Kidney (tissue), 14 donors: Measurements from ENCODE around the gene SPG7. TPM values are rescaled to one million over a fixed set of nuclear protein-coding genes. Genes with fewer than 3 reads are reported as not detected.
"Not testable (repeated sequence)": the region's sequence is repeated elsewhere in the genome, so short reads cannot be mapped to it uniquely, and the experiment has no call there.

ENCODE experiments used
- DNase-seq, 5 donors: peaks; one replicate each; pipeline ENCODE4 v3.0.0-alpha.2; 2013 to 2020
- FAIRE-seq: peaks from 2 replicates; lab custom pipeline; 2012; peaks lifted over from hg19 to GRCh38; lab: Jason Lieb, UNC
- H3K27ac ChIP-seq, 2 donors: one replicate each; pipeline ENCODE4 v1.7.0; 2013; ENCODE audit warnings: low read depth in 2 of 2, low read length in 2 of 2, inconsistent platforms in 1 of 2
- H3K27me3 ChIP-seq: one replicate; pipeline ENCODE4 v1.7.1; 2013; ENCODE audit warnings: low read length, inconsistent platforms; ENCODE audit not compliant: control insufficient read depth, insufficient read depth
- H3K36me3 ChIP-seq, 3 donors: one replicate each; pipeline versions ENCODE4 v1.7.0 to v1.7.1; 2013; ENCODE audit warnings: low read length in 3 of 3, control low read depth in 1 of 3, inconsistent platforms in 1 of 3; ENCODE audit not compliant: insufficient read depth in 3 of 3, control insufficient read depth in 2 of 3
- H3K4me1 ChIP-seq, 3 donors: one replicate each; pipeline versions ENCODE4 v1.7.0 to v1.7.1; 2013; ENCODE audit warnings: low read length in 3 of 3, inconsistent platforms in 1 of 3, low read depth in 1 of 3; ENCODE audit not compliant: control insufficient read depth in 2 of 3, insufficient read depth in 2 of 3
- H3K4me3 ChIP-seq, 3 donors: one replicate each; pipeline versions ENCODE4 v1.7.0 to v1.8.1; 2013; ENCODE audit warnings: low read length in 3 of 3, control low read depth in 1 of 3, inconsistent platforms in 1 of 3
- H3K9ac ChIP-seq, 3 donors: one replicate each; pipeline versions ENCODE4 v1.7.0 to v1.7.1; 2013; ENCODE audit warnings: low read length in 3 of 3, control low read depth in 1 of 3, inconsistent platforms in 1 of 3
- H3K9me3 ChIP-seq, 3 donors: one replicate each; pipeline versions ENCODE4 v1.7.0 to v1.7.1; 2013; ENCODE audit warnings: low read length in 3 of 3, control low read depth in 1 of 3, inconsistent platforms in 1 of 3; ENCODE audit not compliant: control insufficient read depth in 2 of 3, insufficient read depth in 1 of 3
- CTCF ChIP-seq: IDR thresholded peaks from 3 replicates; pipeline ENCODE4 v1.5.1; 2012; ENCODE audit warnings: mild to moderate bottlenecking, moderate library complexity, borderline replicate concordance; ENCODE audit not compliant: insufficient read depth; ENCODE audit errors: extremely low read depth
- intact Hi-C: fragments of 100-400 bp; cut with DNase I; formaldehyde crosslinking; loops from one replicate; pipeline ENCODE4 v1.11.1; 2022
- polyA plus RNA-seq: library from polyadenylated mRNA; stranded (reverse); fragments of 350-450 nt; fragmentation: Illumina TruSeq; extraction: RNeasy Lipid Tissue Mini Kit (QIAGEN cat#74804); gene quantifications from one replicate; pipeline ENCODE4 v1.2.3, GENCODE V29; 2014; ENCODE audit warnings: low read depth, low replicate concordance; ENCODE audit not compliant: insufficient read depth
- total RNA-seq: library from RNA; stranded (reverse); fragmentation: NEBNext Ultra II Directional; extraction: Animal tissue kit (Norgen Biotek cat#: 25700); gene quantifications from one replicate; pipeline ENCODE4 v1.2.1, GENCODE V29; 2021
- donor health status: control.
- donor health status: control.
- donor health status: control.
- donor health status: control.
- donor health status: control.
- donor health status: DM: yes; HTN: yes; CAD: no.
- donor health status: Normal renal cell carcinoma (clear cell type).

SPG7 gene
- total and polyA plus RNA-seq, 2 donors from 2014 or later, result 71.0 to 108 TPM

- no peak for DNase-seq
- H3K4me1 ChIP-seq, result peaks cover 0 to 2% (median 0%) of the 10 kb centered on the region in 3 donors
- FAIRE-seq, result no peak
- no peaks in the 10 kb centered on the region for H3K36me3 ChIP-seq
- H3K27ac ChIP-seq, result no peak overlapping the region
- H3K9ac ChIP-seq, result no peak overlapping the region
- no peaks in the 10 kb centered on the region for H3K9me3 ChIP-seq
- no peak overlapping the region for H3K4me3 ChIP-seq
- intact Hi-C loops, result no loop called here
- no peak for TF ChIP-seq CTCF
- no peaks in the 10 kb centered on the region for H3K27me3 ChIP-seq
These were observed 47.6 kb upstream of the SPG7 start for GRCh38 chr16:89460556-89460955.

- H3K4me3 ChIP-seq, H3K36me3 ChIP-seq, DNase-seq, H3K9ac ChIP-seq, FAIRE-seq, H3K27ac ChIP-seq, intact Hi-C loops, H3K27me3 ChIP-seq, H3K9me3 ChIP-seq, H3K4me1 ChIP-seq: not testable (repeated sequence)
These were observed 46.3 kb upstream of the SPG7 start for GRCh38 chr16:89461890-89462289.

GRCh38 chr16:89462639-89463038 is 45.6 kb upstream of the SPG7 start:
- H3K9me3 ChIP-seq, H3K27me3 ChIP-seq, intact Hi-C loops, DNase-seq, H3K27ac ChIP-seq, H3K4me1 ChIP-seq, FAIRE-seq, H3K36me3 ChIP-seq, H3K4me3 ChIP-seq, H3K9ac ChIP-seq: not testable (repeated sequence)

- intact Hi-C loops, H3K27me3 ChIP-seq, H3K27ac ChIP-seq, H3K4me3 ChIP-seq, H3K36me3 ChIP-seq, DNase-seq, H3K9ac ChIP-seq, H3K9me3 ChIP-seq, FAIRE-seq, H3K4me1 ChIP-seq: not testable (repeated sequence)
These were observed 44.9 kb upstream of the SPG7 start for GRCh38 chr16:89463312-89463711.

GRCh38 chr16:89466920-89467319 is 41.3 kb upstream of the SPG7 start:
- DNase-seq (no peak), FAIRE-seq (no peak)
- H3K9ac ChIP-seq, result no peak overlapping the region
- H3K27ac ChIP-seq, result no peak overlapping the region
- peaks cover 0 to 8% (median 0%) of the 10 kb centered on the region in 3 donors for H3K4me1 ChIP-seq
- H3K9me3 ChIP-seq, result no peaks in the 10 kb centered on the region
- TF ChIP-seq CTCF, result no peak
- no peak overlapping the region for H3K4me3 ChIP-seq
- no peaks in the 10 kb centered on the region for H3K36me3 ChIP-seq
- intact Hi-C loops, result no loop called here
- H3K27me3 ChIP-seq, result no peaks in the 10 kb centered on the region
